Testis (tissue), 3 donors: Measurements from ENCODE around the gene CDRT4. TPM values are rescaled to one million over a fixed set of nuclear protein-coding genes. Genes with fewer than 3 reads are reported as not detected.

Experiments used
- DNase-seq: peaks from one replicate; pipeline ENCODE4 v3.0.0-alpha.2; 2019
- H3K27ac ChIP-seq, 2 donors: fragments of 200-600 bp; sonication (generic); one replicate each; pipeline ENCODE4 v1.5.1; 2019
- H3K27me3 ChIP-seq: fragments of 200-600 bp; sonication (generic); one replicate; pipeline ENCODE4 v1.5.1; 2019
- H3K36me3 ChIP-seq: fragments of 200-600 bp; sonication (generic); one replicate; pipeline ENCODE4 v1.5.1; 2017; ENCODE audit warnings: low read depth; ENCODE audit errors: missing control alignments
- H3K4me1 ChIP-seq: fragments of 200-600 bp; sonication (generic); one replicate; pipeline ENCODE4 v1.5.1; 2019
- H3K4me3 ChIP-seq, 2 donors: fragments of 200-600 bp; sonication (generic); one replicate each; pipeline ENCODE4 v1.5.1; 2017 to 2019
- H3K9me3 ChIP-seq: fragments of 200-600 bp; sonication (generic); one replicate; pipeline ENCODE4 v1.5.1; 2017
- POLR2A ChIP-seq: fragments of 450-650 bp; IDR thresholded peaks from one replicate; pipeline ENCODE4 v1.6.1; 2017; ENCODE audit warnings: antibody characterized with exemption, mild to moderate bottlenecking, moderate library complexity
- WGBS, 2 donors: methylation state at CpG; one replicate each; pipeline ENCODE4 v1.1.5; 2018; 5-methylcytosine and 5-hydroxymethylcytosine counted together
- intact Hi-C: fragments of 100-400 bp; cut with DNase I; formaldehyde crosslinking; loops from one replicate; pipeline ENCODE4 v1.15.1; 2023; ENCODE audit warnings: low total_unique reads
- polyA plus RNA-seq: library from polyadenylated mRNA; stranded (reverse); fragments of 350-450 nt; fragmentation: Illumina TruSeq; extraction: RNeasy Lipid Tissue Mini Kit (QIAGEN cat#74804); gene quantifications from one replicate; pipeline ENCODE4 v1.2.3, GENCODE V29; 2014; ENCODE audit warnings: low read depth, low replicate concordance; ENCODE audit not compliant: insufficient read depth
- total RNA-seq, 2 donors: library from RNA; depleted of rRNA; stranded (reverse); fragments of >200 nt; gene quantifications; one replicate each; pipeline ENCODE4 v1.2.3, GENCODE V29; 2016
- TF ChIP-seq, protein P1 (sequence below), 3 experiments: fragments of 450-650 bp in 2 of 3; fragments of 200-600 bp in 1 of 3; sonication (generic) in 1 of 3; IDR thresholded peaks; one replicate each; pipeline ENCODE4 v1.5.1; 2016 to 2019; ENCODE audit warnings: antibody characterized with exemption in 3 of 3, mild to moderate bottlenecking in 2 of 3, moderate library complexity in 1 of 3

Gene CDRT4
- total and polyA plus RNA-seq, 3 donors from 2014 or later: 11.7 to 30.2 (median 28.3) TPM

DNA sequence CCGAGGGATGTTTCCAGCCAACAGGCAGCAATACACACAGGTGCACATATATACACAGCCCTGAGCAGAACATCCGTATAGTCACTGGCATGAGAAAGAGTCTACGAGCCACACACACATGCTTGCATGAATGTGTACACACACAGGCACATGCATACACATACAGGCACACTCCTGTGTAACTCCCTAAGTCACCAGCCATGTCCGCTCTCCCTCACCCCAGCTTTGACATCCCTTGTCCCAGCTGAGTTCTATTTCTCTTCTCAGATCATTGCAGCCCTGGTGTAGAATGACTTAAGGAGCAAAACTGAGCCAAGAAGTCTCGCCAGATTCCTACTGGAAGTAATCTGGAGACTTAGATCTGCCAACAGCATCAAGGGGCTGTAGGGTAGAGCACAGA lies 13.1 kb downstream of the CDRT4 start:
- DNase-seq: no peak
- no peaks in the 10 kb centered on the region for H3K9me3 ChIP-seq
- H3K4me3 ChIP-seq: no peak overlapping the region
- no peaks in the 10 kb centered on the region for H3K27me3 ChIP-seq
- no peaks in the 10 kb centered on the region for H3K36me3 ChIP-seq
- peaks cover 12% of the 10 kb centered on the region for H3K4me1 ChIP-seq
- H3K27ac ChIP-seq: no peak overlapping the region
- TF ChIP-seq, protein P1, sequence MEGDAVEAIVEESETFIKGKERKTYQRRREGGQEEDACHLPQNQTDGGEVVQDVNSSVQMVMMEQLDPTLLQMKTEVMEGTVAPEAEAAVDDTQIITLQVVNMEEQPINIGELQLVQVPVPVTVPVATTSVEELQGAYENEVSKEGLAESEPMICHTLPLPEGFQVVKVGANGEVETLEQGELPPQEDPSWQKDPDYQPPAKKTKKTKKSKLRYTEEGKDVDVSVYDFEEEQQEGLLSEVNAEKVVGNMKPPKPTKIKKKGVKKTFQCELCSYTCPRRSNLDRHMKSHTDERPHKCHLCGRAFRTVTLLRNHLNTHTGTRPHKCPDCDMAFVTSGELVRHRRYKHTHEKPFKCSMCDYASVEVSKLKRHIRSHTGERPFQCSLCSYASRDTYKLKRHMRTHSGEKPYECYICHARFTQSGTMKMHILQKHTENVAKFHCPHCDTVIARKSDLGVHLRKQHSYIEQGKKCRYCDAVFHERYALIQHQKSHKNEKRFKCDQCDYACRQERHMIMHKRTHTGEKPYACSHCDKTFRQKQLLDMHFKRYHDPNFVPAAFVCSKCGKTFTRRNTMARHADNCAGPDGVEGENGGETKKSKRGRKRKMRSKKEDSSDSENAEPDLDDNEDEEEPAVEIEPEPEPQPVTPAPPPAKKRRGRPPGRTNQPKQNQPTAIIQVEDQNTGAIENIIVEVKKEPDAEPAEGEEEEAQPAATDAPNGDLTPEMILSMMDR (IDR thresholded peaks at IDR 0.05): no peak
- no peak for TF ChIP-seq POLR2A
- 91 to 98% methylated on average over 5 of the region's 5 CpGs for WGBS, 2 donors
- intact Hi-C loops: no loop called here

DNA sequence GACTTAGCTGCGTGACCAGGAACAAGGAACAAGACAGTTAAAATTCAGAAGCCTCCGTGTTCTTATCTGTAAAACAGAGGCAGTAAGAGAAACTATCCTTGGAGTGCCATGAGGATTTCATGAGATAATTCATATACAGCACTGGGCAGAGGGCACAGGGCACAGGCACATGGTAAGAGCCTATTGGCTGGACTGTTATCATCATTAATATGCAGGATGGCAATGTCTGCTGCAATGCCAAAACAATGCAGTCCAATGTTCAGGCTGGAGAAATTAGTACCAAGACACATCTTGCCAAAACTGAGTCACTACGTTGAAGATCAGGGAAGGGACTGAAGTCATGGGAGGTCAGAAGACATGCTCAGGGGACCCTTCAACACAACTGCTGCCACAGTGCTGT lies 13.6 kb downstream of the CDRT4 start:
- WGBS, 2 donors: 50 to 55% methylated on average over 3 of the region's 3 CpGs
- intact Hi-C loops: no loop called here
- H3K36me3 ChIP-seq: no peaks in the 10 kb centered on the region
- TF ChIP-seq, protein P1 (IDR thresholded peaks at IDR 0.05): no peak
- no peak for TF ChIP-seq POLR2A
- H3K4me3 ChIP-seq: no peak overlapping the region
- H3K9me3 ChIP-seq: no peaks in the 10 kb centered on the region
- DNase-seq: no peak
- H3K27me3 ChIP-seq: no peaks in the 10 kb centered on the region
- peaks cover 7% of the 10 kb centered on the region for H3K4me1 ChIP-seq
- H3K27ac ChIP-seq: no peak overlapping the region

DNA sequence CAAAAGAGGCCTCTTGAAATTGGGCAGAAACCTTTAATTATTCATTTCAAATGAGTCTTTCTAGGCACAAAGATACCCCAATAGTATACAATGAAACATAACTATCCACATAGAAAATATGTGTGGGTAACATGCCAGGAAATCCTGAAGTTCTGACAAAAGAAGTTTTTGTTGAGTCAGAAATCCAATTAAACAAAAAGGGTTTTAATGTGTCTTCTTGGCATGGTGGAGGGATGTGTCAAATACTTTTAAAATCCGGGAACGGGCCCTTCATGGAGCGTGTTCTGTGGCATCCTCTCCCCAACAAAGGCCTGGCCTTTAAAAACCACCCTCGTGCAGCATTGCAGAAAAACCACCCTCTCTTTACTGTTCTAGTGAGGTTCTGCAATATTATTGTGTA lies 14.2 kb downstream of the CDRT4 start:
- Histone ChIP-seq H3K4me1 (peaks cover 6% of the 10 kb centered on the region), H3K27ac (no peak overlapping the region), H3K9me3 (no peaks in the 10 kb centered on the region), H3K4me3 (no peak overlapping the region), H3K36me3 (no peaks in the 10 kb centered on the region), H3K27me3 (no peaks in the 10 kb centered on the region)
- no peak for TF ChIP-seq POLR2A
- TF ChIP-seq, protein P1 (IDR thresholded peaks at IDR 0.05): no peak
- WGBS, 2 donors: 39 to 48% methylated on average over 4 of the region's 4 CpGs
- DNase-seq: no peak
- intact Hi-C loops: no loop called here

DNA sequence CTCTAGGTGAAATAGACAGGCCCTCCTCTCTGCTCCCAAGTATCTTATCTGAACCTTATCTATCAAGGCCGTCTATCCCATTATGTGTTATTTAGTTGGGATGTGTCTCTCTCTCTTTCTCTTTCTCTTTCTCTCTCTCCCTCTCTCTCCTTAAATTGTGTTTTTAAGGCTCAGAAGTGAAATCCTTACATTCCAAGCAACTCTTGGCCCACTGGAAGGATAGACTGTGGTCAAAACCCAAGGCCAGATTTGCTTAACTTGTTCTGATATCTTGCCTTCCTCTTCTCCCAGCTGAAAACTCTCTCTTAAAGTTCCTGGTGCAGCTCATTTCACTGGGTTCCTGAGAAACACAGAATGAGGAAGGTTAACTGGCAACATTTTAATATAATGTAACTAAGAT lies 14.7 kb downstream of the CDRT4 start:
- H3K27me3 ChIP-seq: no peaks in the 10 kb centered on the region
- DNase-seq: no peak
- peaks cover 6% of the 10 kb centered on the region for H3K4me1 ChIP-seq
- no peak overlapping the region for H3K4me3 ChIP-seq
- WGBS, 2 donors: 38 to 58% methylated on average over 1 of the region's 1 CpG
- intact Hi-C loops: no loop called here
- H3K9me3 ChIP-seq: no peaks in the 10 kb centered on the region
- TF ChIP-seq, protein P1 (IDR thresholded peaks at IDR 0.05): no peak
- TF ChIP-seq POLR2A: no peak
- no peaks in the 10 kb centered on the region for H3K36me3 ChIP-seq
- H3K27ac ChIP-seq: no peak overlapping the region

DNA sequence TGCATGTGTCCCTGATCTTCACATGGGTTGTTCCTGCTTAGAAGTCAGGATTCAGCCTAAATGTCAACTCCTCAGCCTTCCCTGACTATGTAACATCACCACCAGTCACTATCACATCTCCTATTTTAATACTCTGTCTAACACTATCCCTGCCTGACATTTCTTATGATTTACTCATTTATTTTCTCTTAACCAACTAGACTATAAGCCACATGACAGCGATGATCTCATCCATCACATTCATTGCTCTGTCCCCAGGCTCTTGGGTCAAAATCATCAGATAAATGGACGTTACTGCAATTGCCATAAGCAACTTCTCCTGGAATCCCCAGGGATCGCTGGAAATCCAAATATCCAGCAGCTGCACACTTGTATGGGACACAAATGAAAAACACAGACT lies 15.7 kb downstream of the CDRT4 start:
- WGBS, 2 donors: 73 to 94% methylated on average over 3 of the region's 3 CpGs
- intact Hi-C loops: no loop called here
- no peak for TF ChIP-seq POLR2A
- TF ChIP-seq, protein P1 (IDR thresholded peaks at IDR 0.05): no peak
- Histone ChIP-seq H3K27ac (no peak overlapping the region), H3K9me3 (no peaks in the 10 kb centered on the region), H3K36me3 (no peaks in the 10 kb centered on the region), H3K4me1 (no peaks in the 10 kb centered on the region), H3K4me3 (no peak overlapping the region), H3K27me3 (no peaks in the 10 kb centered on the region)
- no peak for DNase-seq
